ENCODE results near the gene GABRG3. TPM values are rescaled to one million over a fixed set of nuclear protein-coding genes. Genes with fewer than 3 reads are reported as not detected.

The GABRG3 gene
- not detected for total RNA-seq

DNA sequence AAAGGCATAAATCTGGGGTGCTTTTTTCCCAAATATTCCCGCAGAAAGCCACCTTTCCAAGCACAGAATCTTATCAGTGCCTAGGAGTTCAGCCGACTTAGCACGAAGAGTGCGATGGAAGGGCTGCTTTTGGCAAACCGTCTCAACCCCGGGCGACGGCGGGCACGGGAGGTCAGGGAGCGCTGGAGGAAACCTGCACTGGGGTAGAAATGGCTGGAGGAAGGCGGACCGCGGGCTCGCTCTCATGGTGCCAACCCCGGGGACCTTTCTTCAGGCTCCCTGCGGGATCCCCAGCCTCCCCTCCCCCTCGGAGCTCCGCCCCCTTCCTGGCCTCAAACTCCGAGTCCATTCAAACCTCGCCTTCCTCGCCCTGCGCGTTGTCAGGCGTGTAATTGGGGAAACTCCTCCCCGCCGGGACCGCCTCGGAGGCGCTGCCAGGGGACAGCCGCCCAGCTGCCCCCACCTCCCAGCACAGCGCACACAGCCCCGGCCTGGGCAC, at the start of gene GABRG3:
Gene GABRG3 (plus strand): TSS at position 470 of the 499 bp plus-strand sequence.
- CTCF ChIA-PET, result no interaction called here
- POLR2A ChIA-PET, result no interaction called here

DNA sequence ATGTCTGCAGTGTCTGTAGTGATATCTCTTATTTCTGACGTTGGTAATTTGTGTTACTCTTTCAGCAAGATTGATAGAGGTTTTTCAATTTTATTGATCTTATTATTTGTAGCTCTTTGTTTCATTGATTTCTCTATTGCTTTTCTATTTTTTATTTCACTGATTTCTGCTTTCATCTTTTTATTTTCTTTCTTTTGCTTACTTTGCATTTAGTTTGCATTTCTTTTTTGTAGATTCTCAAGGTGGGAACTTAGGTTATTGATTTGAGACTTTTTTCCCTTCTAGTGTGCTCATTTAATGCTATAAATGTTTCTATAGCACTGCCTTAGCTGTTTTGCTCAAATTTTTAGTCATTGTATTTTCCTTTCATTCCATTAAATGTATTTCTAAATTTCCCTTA, 49.5 kb upstream of the GABRG3 start:
- CTCF ChIA-PET, result no interaction called here
- POLR2A ChIA-PET, result no interaction called here

DNA sequence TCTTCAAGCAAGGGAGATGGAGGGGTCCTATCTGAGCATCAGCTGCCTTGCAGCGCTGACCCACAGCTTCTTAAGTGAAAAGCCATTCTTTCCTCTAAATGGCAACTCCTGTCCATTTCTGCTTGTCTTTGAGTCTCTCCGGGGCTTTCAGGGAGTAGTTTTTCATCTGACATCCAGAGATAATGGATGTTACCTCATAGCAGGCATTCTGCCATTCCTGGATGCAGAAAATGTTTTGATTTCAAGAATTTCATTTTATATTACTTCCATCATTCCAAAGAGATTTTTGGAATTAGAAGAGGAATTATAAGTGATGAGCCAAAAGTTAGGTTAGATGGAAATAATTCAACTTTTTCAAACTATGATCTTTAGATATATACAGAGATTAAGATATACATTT, 44.9 kb upstream of the GABRG3 start:
- ChIA-PET POLR2A (no interaction called here), CTCF (interaction anchor here (0.5 kb wide), 1 partner anchor 506 kb away, joined by 3 read pairs; no protein-coding TSS in a partner anchor)

- ChIA-PET POLR2A (no interaction called here), CTCF (no interaction called here)
Observed at GRCh38 chr15:26928051-26928450, 42.9 kb upstream of the GABRG3 start.

DNA sequence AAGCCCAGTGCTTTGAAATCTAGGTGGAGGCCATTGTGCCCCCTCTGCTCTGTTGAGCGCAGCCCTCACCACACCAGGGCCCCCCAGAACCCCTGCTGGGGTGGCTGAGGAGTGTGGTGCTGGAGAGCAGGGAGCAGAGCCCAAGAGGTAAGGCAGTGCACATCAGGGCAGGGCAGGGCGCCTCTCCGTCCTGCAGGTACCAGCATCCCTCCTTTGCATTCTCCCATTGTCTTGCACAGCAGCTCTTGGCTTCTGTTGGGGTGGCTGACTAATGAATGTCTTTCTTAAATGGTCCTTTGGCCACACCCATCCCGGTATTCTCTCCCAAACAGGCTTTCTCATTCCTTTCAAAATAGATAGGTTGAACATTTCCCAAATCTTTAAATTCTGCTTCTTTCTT, 41.4 kb upstream of the GABRG3 start:
- POLR2A ChIA-PET, result no interaction called here

GRCh38 chr15:26934848-26935247, 36.1 kb upstream of the GABRG3 start:
- ChIA-PET CTCF (no interaction called here), POLR2A (no interaction called here)

More for the DNA sequence above, 41.4 kb upstream of the GABRG3 start:
- CTCF ChIA-PET, result no interaction called here

DNA sequence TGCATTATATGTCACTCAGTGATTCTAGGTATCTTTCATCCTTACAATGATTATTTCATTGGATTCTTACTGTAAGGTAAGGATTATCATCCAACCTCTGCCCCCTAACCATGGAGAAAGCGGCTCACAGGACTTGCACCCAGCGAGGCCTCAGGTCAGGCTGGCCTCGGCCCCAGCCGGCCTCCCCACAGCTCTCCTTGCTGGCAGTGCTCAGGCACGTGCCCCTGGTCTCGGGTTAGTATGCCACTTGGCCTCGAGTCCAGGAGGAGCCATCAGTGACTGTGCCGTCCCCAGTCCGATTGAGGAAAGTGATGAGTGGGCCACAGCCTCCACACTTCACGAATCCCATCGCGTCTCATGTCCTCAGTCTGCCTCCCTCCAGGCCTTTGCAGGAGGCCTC, 35.7 kb upstream of the GABRG3 start:
- CTCF ChIA-PET, result no interaction called here
- POLR2A ChIA-PET, result no interaction called here

- CTCF ChIA-PET, result no interaction called here
- POLR2A ChIA-PET, result no interaction called here
Observed at GRCh38 chr15:26936502-26936901, 34.5 kb upstream of the GABRG3 start.

- CTCF ChIA-PET, result no interaction called here
- POLR2A ChIA-PET, result no interaction called here
Observed at GRCh38 chr15:26937134-26937533, 33.8 kb upstream of the GABRG3 start.

DNA sequence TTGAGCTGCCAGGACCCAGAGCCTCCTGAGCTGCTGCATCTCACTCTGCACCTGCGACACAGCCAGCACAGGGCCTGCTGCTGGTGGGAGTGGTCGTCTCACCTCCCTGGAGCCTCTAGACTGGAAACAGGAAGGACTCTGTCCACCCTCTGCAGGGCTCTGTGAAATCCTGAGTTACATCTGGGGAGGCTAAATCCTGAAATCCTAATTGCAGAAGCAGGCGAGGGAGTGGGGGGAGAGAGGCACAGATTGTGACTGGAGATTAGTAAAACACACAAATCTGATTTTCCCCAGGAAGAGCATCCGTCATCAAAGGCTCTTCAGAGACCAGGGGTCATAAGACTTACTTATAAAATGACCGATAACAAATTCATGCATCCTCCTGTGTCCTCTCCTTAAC, 31.6 kb upstream of the GABRG3 start:
- POLR2A ChIA-PET, result no interaction called here
- CTCF ChIA-PET, result no interaction called here

DNA sequence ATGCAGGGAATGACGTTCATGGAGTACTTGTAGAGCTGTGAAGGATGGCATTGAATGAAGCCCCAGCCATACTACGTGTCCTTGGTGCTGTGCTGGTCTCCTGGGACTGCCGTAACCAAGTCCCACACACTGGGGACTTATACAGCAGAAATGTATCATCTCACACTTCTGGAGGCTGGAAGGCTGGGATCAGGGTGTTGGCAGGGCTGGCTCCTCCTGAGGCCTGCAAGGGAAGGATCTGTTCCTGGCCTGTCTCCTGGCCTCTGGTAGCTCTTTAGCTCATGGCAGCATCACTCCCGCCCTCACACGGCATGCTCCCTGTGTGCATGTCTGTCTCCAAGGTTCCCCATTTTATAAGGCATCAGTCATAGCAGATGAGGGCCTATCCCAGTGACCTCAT, 29.5 kb upstream of the GABRG3 start:
- ChIA-PET CTCF (no interaction called here), POLR2A (no interaction called here)

GRCh38 chr15:26943866-26944265, 27.1 kb upstream of the GABRG3 start:
- ChIA-PET CTCF (no interaction called here), POLR2A (no interaction called here)

DNA sequence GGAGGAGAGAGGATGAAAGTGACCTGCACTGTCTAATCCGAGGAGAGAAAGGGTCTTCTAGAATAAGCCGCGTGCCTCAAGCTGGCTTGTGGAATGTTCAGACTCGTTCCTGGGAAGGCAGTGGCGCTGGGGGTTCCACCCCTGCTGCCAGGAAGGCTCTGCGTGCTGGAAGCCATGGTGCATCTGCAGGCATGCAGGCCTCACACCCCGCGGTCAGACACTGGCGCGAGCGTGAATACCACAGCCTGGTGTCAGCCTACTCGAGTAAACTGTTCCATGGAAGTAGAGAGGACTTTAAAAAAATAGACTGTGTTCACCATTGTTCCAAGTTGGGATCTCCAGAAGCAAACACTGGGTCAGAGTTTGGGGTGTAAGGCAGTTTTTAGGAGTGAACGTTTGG, 25.9 kb upstream of the GABRG3 start:
- CTCF ChIA-PET, result no interaction called here
- POLR2A ChIA-PET, result no interaction called here

DNA sequence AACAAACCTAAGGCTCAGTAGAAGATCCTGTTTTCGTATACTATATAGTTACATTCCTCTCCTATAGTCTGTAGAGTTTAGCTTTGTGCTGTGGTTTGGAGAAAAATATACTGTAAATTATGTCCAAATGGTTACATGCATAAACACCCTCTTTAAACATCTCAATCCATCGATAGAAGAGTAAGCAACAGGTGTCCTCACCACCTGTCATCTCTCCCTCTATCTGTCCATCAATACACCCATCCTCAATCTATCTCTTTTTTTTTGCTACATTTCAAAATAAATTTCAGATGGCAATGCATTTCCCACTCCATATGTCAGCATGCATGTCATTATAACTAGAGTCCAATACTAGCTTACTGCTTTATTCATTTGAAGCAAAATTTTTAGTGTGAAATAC, 21.0 kb upstream of the GABRG3 start:
- ChIA-PET POLR2A (no interaction called here), CTCF (no interaction called here)

GRCh38 chr15:26954403-26954802, 16.6 kb upstream of the GABRG3 start:
- ChIA-PET POLR2A (no interaction called here), CTCF (no interaction called here)

DNA sequence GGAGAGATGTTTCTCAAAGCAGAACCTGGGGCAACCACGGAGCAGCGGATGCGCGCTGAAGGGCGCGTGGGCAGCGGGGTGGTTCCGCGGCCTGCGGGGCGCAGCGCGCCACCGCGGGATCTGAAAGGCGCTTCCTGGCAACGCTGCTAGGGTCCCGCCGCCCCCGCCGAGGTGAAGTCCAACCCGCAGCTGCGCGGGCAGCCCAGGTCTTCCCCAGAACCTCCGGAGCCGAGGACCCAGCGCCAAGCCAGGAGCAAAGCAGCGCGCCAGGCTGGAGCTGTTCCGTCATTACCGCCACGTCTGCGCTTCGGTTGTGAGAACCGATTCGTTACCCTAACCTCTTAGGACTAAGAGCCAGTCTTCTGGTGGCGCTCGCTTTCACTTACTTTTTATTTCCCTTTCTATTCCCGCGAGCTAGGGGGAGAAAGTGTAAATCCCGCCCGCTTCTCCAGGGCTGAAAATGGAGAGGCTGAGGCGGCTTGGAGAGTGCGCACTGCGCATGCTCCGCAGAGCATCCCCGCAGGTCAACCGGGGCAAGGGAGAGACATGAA, 3.2 kb upstream of the GABRG3 start:
- ChIA-PET CTCF (no interaction called here), POLR2A (no interaction called here)

DNA sequence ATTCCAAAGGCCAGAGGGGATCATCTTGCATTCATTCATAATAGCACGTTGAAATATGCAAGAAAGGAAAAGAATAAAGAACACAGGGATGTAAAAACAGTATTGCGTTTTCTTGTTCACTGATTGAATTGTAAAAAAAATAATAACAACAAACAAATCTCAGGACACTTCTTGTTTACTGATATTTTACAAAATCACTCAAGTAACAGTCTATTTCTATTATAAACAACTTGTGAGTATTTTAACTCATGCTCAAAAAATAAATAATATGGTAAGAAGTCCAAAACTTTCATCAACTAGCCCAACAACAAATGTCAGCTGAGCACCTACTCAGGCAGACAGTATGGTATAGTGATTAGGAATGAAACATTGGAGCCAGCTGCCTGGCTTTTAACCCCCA, 2.2 kb upstream of the GABRG3 start:
- CTCF ChIA-PET, result no interaction called here
- POLR2A ChIA-PET, result no interaction called here

DNA sequence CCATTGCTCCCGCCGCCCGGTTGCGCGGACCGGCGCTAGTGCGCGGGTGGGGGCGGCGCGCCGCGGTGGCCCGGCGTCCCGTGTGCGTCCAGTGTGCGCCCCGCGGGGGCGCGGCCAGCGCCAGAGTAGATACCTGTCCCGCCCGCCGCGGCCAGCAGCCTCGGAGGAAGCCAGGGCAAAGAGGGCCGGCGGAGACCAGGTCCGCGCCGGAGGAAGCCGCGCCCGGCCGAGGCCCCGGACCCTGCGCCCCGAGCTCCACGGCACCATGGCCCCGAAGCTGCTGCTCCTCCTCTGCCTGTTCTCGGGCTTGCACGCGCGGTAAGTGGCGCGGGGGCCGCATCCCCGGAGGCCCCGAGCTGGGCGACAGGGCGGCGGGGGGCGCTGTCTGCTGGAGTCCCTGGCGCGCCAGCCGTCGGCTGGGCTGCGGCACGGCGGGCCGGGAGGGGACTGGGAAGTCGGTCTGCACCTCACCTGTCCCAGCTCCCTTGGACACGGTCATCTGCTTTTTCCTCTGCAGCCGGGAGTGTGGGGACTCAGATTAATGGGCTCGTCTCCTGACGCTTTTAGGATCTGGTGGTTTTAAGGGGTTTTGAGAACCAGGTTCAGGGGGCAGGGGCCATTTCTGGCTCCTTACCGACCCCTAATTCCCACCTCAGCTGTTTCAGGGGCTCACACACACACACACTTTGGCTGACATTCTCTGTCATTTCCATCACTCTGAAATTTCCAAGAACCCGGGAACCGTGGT, 464 bp downstream of the GABRG3 start:
- ChIA-PET POLR2A (no interaction called here), CTCF (no interaction called here)

- CTCF ChIA-PET, result no interaction called here
- POLR2A ChIA-PET, result no interaction called here
Observed at GRCh38 chr15:26972636-26973035, 1.7 kb downstream of the GABRG3 start.

GRCh38 chr15:26974120-26974780, 3.3 kb downstream of the GABRG3 start:
- ChIA-PET POLR2A (no interaction called here), CTCF (no interaction called here)

DNA sequence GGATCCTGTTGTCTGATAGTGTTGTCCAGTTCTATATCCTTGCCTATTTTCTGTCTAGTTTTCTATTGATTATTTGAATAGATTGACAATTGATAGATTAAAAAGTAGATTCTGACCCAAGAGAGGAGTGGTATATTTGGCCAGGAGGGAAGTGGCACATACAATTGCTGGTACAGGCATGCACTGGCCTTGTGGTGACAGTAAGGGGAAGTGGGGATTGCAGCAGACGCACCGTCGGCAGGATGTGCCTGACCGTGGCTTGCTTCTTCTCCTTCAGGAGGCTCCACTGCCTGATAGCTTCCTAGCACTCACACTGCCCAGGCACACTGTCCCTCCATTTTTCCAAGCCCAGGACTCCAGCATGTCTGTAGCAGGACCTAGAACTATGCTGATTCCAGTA, 10.5 kb downstream of the GABRG3 start:
- CTCF ChIA-PET, result no interaction called here

GRCh38 chr15:26983822-26984221, 12.8 kb downstream of the GABRG3 start:
- ChIA-PET POLR2A (no interaction called here), CTCF (no interaction called here)

More for the DNA sequence above, 10.5 kb downstream of the GABRG3 start:
- POLR2A ChIA-PET, result no interaction called here
